GM12875 (cell line): ENCODE measurements around the gene ACP2.
"Not testable (repeated sequence)": the region's sequence is repeated elsewhere in the genome, so short reads cannot be mapped to it uniquely, and the experiment has no call there.

Experiments used
- H3K4me3 ChIP-seq: one replicate; pipeline ENCODE4 v1.5.1; 2011; ENCODE audit warnings: low read depth, low read length, control low read depth
- TF ChIP-seq, protein P1 (sequence below): IDR thresholded peaks from 2 replicates; pipeline ENCODE4 v1.5.1; 2011; ENCODE audit warnings: low read depth, mild to moderate bottlenecking, control low read depth, inconsistent platforms, low read length, moderate library complexity, borderline replicate concordance; ENCODE audit not compliant: insufficient read depth

The ACP2 gene

DNA sequence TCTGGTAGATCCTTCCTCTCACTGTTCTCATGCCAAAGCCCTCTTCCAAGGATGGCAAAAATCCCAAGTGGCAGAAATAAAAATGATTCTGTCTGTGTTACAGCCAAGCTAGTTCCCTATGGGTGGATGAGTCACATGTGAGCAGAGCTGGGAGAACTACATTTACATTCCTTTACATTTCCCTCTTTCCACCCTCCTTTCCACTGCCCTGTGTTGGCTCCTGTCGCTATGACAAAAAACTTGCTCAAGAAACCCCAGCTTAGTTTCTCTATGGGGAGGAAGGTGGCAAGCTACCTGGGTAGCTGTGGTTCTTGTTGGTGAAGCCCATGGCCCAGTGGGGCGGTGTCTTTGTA is 44.0 kb downstream of the ACP2 start:
- no peak overlapping the region for H3K4me3 ChIP-seq
- TF ChIP-seq, protein P1, sequence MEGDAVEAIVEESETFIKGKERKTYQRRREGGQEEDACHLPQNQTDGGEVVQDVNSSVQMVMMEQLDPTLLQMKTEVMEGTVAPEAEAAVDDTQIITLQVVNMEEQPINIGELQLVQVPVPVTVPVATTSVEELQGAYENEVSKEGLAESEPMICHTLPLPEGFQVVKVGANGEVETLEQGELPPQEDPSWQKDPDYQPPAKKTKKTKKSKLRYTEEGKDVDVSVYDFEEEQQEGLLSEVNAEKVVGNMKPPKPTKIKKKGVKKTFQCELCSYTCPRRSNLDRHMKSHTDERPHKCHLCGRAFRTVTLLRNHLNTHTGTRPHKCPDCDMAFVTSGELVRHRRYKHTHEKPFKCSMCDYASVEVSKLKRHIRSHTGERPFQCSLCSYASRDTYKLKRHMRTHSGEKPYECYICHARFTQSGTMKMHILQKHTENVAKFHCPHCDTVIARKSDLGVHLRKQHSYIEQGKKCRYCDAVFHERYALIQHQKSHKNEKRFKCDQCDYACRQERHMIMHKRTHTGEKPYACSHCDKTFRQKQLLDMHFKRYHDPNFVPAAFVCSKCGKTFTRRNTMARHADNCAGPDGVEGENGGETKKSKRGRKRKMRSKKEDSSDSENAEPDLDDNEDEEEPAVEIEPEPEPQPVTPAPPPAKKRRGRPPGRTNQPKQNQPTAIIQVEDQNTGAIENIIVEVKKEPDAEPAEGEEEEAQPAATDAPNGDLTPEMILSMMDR = no peak

DNA sequence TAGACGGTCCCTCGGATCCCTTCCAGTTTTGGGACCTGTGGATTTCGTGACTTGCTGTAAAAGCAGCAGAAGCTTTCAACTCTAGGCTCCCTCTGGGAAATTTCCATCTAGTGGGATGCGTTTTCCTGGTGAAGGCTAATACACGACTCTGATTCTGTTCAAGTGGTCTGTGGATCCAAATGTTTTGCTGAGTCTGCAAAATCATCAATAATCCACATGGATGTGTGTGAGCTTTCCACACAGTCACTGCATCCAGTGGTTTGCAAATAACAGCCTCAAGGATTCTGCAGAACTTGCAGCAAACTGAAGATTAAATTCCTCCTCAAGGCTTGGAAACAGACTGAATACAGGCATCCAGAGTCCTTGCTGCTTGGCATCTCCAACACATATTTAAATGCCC is 46.0 kb downstream of the ACP2 start:
- H3K4me3 ChIP-seq = no peak overlapping the region
- TF ChIP-seq, protein P1 = no peak

GRCh38 chr11:47201015-47201414 is 47.6 kb downstream of the ACP2 start:
- TF ChIP-seq, protein P1 = no peak
- no peak overlapping the region for H3K4me3 ChIP-seq

- not testable (repeated sequence) for H3K4me3 ChIP-seq
These were observed 50.5 kb downstream of the ACP2 start for GRCh38 chr11:47198161-47198560.

DNA sequence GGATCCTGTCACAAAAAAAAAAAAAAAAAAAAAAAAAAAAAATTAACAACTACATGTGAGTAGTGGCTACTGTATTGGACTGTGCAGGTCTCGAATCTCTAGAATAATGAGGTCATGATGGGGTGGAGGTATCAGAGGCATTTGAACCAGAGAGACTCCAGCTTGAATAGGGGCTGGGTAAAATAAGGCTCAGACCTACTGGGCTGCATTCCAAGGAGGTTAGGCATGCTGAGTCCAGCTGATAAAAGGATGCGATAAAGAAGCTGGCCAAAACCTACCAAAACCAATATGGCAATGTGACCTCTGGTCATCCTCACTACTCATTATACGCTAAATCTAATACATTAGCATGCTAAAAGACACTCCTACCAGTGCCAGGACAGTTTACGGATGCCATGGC is 56.5 kb downstream of the ACP2 start:
- TF ChIP-seq, protein P1 = no peak
- H3K4me3 ChIP-seq = no peak overlapping the region

- H3K4me3 ChIP-seq = not testable (repeated sequence)
These were observed 57.5 kb downstream of the ACP2 start for GRCh38 chr11:47191137-47191536.
